ENCODE results near the gene CST9L. TPM values are rescaled to one million over a fixed set of nuclear protein-coding genes. Genes with fewer than 3 reads are reported as not detected.

Gene CST9L
- total and polyA plus RNA-seq, 2 of the 13 experiments (the other 11 are each of a cell fraction or from before 2014, with no cell fraction given) = 0.15 TPM; not detected in 1

DNA sequence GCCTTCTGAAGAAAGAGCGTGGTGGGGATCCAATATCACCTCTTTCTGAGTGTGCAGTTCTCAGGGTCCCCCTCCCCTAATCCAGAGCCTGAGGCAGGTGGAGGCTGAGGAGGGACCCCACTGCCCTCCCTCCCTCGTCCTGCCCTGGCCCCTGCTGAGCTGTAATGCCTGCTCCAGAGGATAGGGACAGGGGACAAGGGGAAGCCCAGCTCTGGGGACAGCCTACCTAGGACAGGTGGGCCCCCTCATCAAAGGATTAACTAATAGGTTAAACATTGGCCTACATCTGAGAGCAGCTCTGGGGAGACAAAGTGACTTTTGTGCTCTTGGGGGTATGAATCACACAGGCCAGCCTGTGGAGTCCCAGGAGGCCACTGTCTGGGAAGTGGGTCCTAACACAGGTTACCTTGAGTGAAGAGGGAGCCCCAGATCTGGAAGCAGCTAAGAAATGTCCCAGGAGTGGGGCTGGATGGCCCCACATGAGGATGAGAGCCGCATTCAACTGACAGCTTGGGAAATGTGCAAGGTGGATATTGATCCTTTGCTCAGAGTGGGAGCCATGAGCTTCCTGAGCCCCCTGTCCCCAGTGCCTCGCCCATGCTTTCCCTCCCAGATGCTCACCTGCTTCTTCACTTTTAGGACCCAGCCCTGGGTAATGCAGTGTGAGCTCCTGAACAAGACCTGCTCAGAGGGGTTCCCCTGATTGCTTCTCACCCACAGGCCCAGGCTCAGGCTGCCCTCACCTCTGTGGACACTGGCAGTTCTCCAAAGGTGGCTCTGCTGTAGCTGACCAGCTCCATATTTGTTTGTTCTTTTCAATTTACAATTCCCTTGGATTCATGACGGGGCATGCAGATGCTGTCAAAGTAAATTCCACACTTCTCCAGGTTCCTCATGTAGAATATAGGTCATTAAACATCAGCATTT is 17.8 kb upstream of the CST9L start (continued):
- TF ChIP-seq, protein P1, sequence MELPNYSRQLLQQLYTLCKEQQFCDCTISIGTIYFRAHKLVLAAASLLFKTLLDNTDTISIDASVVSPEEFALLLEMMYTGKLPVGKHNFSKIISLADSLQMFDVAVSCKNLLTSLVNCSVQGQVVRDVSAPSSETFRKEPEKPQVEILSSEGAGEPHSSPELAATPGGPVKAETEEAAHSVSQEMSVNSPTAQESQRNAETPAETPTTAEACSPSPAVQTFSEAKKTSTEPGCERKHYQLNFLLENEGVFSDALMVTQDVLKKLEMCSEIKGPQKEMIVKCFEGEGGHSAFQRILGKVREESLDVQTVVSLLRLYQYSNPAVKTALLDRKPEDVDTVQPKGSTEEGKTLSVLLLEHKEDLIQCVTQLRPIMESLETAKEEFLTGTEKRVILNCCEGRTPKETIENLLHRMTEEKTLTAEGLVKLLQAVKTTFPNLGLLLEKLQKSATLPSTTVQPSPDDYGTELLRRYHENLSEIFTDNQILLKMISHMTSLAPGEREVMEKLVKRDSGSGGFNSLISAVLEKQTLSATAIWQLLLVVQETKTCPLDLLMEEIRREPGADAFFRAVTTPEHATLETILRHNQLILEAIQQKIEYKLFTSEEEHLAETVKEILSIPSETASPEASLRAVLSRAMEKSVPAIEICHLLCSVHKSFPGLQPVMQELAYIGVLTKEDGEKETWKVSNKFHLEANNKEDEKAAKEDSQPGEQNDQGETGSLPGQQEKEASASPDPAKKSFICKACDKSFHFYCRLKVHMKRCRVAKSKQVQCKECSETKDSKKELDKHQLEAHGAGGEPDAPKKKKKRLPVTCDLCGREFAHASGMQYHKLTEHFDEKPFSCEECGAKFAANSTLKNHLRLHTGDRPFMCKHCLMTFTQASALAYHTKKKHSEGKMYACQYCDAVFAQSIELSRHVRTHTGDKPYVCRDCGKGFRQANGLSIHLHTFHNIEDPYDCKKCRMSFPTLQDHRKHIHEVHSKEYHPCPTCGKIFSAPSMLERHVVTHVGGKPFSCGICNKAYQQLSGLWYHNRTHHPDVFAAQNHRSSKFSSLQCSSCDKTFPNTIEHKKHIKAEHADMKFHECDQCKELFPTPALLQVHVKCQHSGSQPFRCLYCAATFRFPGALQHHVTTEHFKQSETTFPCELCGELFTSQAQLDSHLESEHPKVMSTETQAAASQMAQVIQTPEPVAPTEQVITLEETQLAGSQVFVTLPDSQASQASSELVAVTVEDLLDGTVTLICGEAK (IDR thresholded peaks at IDR 0.05) = no peak
- TF ChIP-seq, protein P1 (CRISPR knock-in tag; IDR thresholded peaks at IDR 0.05) = no peak
- TF ChIP-seq ZFP41 (CRISPR knock-in tag; IDR thresholded peaks at IDR 0.05; ENCODE audit: borderline replicate concordance) (no peak), ZNF878 (CRISPR knock-in tag; IDR thresholded peaks at IDR 0.05) (no peak; the same call in 1 of the 2 replicates), ZNF615 (CRISPR knock-in tag; IDR thresholded peaks at IDR 0.05; ENCODE audit: borderline replicate concordance) (no peak; the same call in 1 of the 2 replicates), ZNF124 (CRISPR knock-in tag; IDR thresholded peaks at IDR 0.05) (peak; percentile 80; the same call in 1 of the 2 replicates), ZNF367 (CRISPR knock-in tag; IDR thresholded peaks at IDR 0.05; ENCODE audit: borderline replicate concordance) (no peak), RBM39 (IDR thresholded peaks at IDR 0.05; ENCODE audit: low read depth, low read length, poor library complexity, severe bottlenecking) (no peak), SOX13 (IDR thresholded peaks at IDR 0.05) (peak; percentile 61), SOX13 (CRISPR knock-in tag; conservative IDR thresholded peaks at IDR 0.05 in 1 of 2, IDR thresholded peaks at IDR 0.05 in 1 of 2) (peak in 1 of 2 experiments; percentile 78; a peak in 2 of 4 replicates), ZNF747 (CRISPR knock-in tag; IDR thresholded peaks at IDR 0.05; ENCODE audit: borderline replicate concordance) (no peak; the same call in 1 of the 2 replicates)
- TF ChIP-seq, protein P2, sequence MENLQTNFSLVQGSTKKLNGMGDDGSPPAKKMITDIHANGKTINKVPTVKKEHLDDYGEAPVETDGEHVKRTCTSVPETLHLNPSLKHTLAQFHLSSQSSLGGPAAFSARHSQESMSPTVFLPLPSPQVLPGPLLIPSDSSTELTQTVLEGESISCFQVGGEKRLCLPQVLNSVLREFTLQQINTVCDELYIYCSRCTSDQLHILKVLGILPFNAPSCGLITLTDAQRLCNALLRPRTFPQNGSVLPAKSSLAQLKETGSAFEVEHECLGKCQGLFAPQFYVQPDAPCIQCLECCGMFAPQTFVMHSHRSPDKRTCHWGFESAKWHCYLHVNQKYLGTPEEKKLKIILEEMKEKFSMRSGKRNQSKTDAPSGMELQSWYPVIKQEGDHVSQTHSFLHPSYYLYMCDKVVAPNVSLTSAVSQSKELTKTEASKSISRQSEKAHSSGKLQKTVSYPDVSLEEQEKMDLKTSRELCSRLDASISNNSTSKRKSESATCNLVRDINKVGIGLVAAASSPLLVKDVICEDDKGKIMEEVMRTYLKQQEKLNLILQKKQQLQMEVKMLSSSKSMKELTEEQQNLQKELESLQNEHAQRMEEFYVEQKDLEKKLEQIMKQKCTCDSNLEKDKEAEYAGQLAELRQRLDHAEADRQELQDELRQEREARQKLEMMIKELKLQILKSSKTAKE (CRISPR knock-in tag; IDR thresholded peaks at IDR 0.05; ENCODE audit: borderline replicate concordance) = peak; percentile 76
- TF ChIP-seq, protein P3, sequence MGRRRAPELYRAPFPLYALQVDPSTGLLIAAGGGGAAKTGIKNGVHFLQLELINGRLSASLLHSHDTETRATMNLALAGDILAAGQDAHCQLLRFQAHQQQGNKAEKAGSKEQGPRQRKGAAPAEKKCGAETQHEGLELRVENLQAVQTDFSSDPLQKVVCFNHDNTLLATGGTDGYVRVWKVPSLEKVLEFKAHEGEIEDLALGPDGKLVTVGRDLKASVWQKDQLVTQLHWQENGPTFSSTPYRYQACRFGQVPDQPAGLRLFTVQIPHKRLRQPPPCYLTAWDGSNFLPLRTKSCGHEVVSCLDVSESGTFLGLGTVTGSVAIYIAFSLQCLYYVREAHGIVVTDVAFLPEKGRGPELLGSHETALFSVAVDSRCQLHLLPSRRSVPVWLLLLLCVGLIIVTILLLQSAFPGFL (CRISPR knock-in tag; IDR thresholded peaks at IDR 0.05) = no peak
- TF ChIP-seq, protein P4, sequence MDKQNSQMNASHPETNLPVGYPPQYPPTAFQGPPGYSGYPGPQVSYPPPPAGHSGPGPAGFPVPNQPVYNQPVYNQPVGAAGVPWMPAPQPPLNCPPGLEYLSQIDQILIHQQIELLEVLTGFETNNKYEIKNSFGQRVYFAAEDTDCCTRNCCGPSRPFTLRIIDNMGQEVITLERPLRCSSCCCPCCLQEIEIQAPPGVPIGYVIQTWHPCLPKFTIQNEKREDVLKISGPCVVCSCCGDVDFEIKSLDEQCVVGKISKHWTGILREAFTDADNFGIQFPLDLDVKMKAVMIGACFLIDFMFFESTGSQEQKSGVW (CRISPR knock-in tag; IDR thresholded peaks at IDR 0.05; ENCODE audit: borderline replicate concordance) = no peak
